Natural killer cell (primary cell): ENCODE results near the gene KRT3. TPM values are rescaled to one million over a fixed set of nuclear protein-coding genes. Genes with fewer than 3 reads are reported as not detected.
"Not testable (repeated sequence)": the region's sequence is repeated elsewhere in the genome, so short reads cannot be mapped to it uniquely, and the experiment has no call there.

Source experiments
- ATAC-seq, 3 donors: fragments of 150-1000 bp in 2 of 3; fragments of 200-7000 bp in 1 of 3; cut with Tn5 transposase; 1 replicate in 1 of 3; 2 replicates in 2 of 3; pipeline ENCODE4 v1.10.0; 2021; ENCODE audit warnings: mild to moderate bottlenecking in 2 of 3, moderate library complexity in 2 of 3
- DNase-seq, 2 donors: peaks; one replicate each; pipeline versions ENCODE4 v3.0.0 to v3.0.0-alpha.2; 2013 to 2021; ENCODE audit warnings: mixed read lengths in 1 of 2
- H3K27ac ChIP-seq: one replicate; pipeline ENCODE4 v1.5.1; 2013; ENCODE audit warnings: mild to moderate bottlenecking, low read length
- H3K27me3 ChIP-seq: one replicate; pipeline ENCODE4 v1.6.1; 2013; ENCODE audit warnings: low read length; ENCODE audit not compliant: control insufficient read depth, insufficient read depth
- H3K36me3 ChIP-seq: one replicate; pipeline ENCODE4 v1.6.1; 2013; ENCODE audit warnings: low read length; ENCODE audit not compliant: control insufficient read depth, insufficient read depth
- H3K4me1 ChIP-seq: one replicate; pipeline ENCODE4 v1.6.1; 2013; ENCODE audit warnings: low read length; ENCODE audit not compliant: control insufficient read depth, insufficient read depth
- H3K4me3 ChIP-seq: one replicate; pipeline ENCODE4 v1.5.1; 2013; ENCODE audit warnings: low read length
- H3K9me3 ChIP-seq: one replicate; pipeline ENCODE4 v1.6.1; 2013; ENCODE audit warnings: low read length; ENCODE audit not compliant: control insufficient read depth, insufficient read depth
- H3K27ac Mint-ChIP-seq, 2 donors: one replicate each; pipeline ENCODE4 v1.8.0; 2022; ENCODE audit warnings: mild to moderate bottlenecking in 2 of 2, mixed read lengths in 2 of 2, moderate library complexity in 1 of 2
- H3K27me3 Mint-ChIP-seq, 2 donors: one replicate each; pipeline ENCODE4 v1.8.0; 2022; ENCODE audit warnings: low read depth in 2 of 2, mixed read lengths in 2 of 2
- H3K36me3 Mint-ChIP-seq: one replicate; pipeline ENCODE4 v1.8.0; 2022; ENCODE audit warnings: mixed read lengths
- H3K4me1 Mint-ChIP-seq, 2 donors: one replicate each; pipeline ENCODE4 v1.8.0; 2022; ENCODE audit warnings: mixed read lengths in 2 of 2
- H3K4me3 Mint-ChIP-seq: one replicate; pipeline ENCODE4 v1.8.0; 2022; ENCODE audit warnings: mild to moderate bottlenecking, moderate library complexity, mixed read lengths
- H3K9me3 Mint-ChIP-seq, 2 donors: one replicate each; pipeline ENCODE4 v1.8.0; 2022; ENCODE audit warnings: mixed read lengths in 2 of 2
- WGBS: methylation state at CpG from one replicate; pipeline ENCODE4 v1.1.7; 2013; ENCODE audit warnings: missing lambda C conversion rate; ENCODE audit not compliant: insufficient coverage; 5-methylcytosine and 5-hydroxymethylcytosine counted together
- intact Hi-C: fragments of 100-400 bp; cut with micrococcal nuclease; formaldehyde crosslinking; loops from one replicate; pipeline ENCODE4 v1.14.2; 2022
- total RNA-seq, 4 donors: library from RNA; stranded (reverse); fragments of 120-200 nt in 1 of 4; gene quantifications; one replicate each; pipeline versions ENCODE4 v1.2.3 to v1.2.4, GENCODE V29; 2013 to 2022
- TF ChIP-seq, protein P1 (sequence below): fragments of 200-600 bp; IDR thresholded peaks from one replicate; pipeline ENCODE4 v1.8.0; 2022; ENCODE audit warnings: antibody characterized with exemption

KRT3 gene
- total RNA-seq, 3 donors from 2014 or later (not counting 1 experiment from before 2014, with no cell fraction given): not detected

DNA sequence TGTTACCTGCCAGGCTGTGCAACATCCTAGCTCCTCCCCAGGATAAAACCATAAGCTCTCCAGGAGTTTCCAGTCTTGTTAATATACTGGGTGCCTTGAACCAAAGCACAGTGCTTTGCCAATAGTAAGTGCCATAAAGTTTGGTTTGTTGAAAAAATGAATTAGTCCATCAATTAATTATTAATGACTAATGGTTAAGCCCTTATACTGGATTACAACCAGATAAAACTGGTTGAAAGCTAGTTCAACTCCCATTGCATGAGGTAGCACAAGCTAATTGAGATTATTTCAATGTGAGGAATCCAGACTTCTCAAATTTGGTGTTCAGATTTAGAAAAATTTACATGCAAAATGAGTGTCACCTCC, 1.6 kb upstream of the KRT3 start:
- H3K4me3 Mint-ChIP-seq: no peak overlapping the region
- H3K27me3 Mint-ChIP-seq: peaks cover 0 to 12% of the 10 kb centered on the region in 2 donors
- no peaks in the 10 kb centered on the region for H3K36me3 Mint-ChIP-seq
- Histone ChIP-seq H3K4me1 (no peaks in the 10 kb centered on the region), H3K27ac (no peak overlapping the region), H3K27me3 (no peaks in the 10 kb centered on the region), H3K4me3 (no peak overlapping the region), H3K9me3 (no peaks in the 10 kb centered on the region), H3K36me3 (no peaks in the 10 kb centered on the region)
- DNase-seq (no peak), ATAC-seq (no peak)
- peaks cover 0 to 4% of the 10 kb centered on the region in 2 donors for H3K4me1 Mint-ChIP-seq
- H3K9me3 Mint-ChIP-seq: no peaks in the 10 kb centered on the region
- no peak overlapping the region for H3K27ac Mint-ChIP-seq
- TF ChIP-seq, protein P1, sequence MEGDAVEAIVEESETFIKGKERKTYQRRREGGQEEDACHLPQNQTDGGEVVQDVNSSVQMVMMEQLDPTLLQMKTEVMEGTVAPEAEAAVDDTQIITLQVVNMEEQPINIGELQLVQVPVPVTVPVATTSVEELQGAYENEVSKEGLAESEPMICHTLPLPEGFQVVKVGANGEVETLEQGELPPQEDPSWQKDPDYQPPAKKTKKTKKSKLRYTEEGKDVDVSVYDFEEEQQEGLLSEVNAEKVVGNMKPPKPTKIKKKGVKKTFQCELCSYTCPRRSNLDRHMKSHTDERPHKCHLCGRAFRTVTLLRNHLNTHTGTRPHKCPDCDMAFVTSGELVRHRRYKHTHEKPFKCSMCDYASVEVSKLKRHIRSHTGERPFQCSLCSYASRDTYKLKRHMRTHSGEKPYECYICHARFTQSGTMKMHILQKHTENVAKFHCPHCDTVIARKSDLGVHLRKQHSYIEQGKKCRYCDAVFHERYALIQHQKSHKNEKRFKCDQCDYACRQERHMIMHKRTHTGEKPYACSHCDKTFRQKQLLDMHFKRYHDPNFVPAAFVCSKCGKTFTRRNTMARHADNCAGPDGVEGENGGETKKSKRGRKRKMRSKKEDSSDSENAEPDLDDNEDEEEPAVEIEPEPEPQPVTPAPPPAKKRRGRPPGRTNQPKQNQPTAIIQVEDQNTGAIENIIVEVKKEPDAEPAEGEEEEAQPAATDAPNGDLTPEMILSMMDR: no peak
- intact Hi-C loops: no loop called here

DNA sequence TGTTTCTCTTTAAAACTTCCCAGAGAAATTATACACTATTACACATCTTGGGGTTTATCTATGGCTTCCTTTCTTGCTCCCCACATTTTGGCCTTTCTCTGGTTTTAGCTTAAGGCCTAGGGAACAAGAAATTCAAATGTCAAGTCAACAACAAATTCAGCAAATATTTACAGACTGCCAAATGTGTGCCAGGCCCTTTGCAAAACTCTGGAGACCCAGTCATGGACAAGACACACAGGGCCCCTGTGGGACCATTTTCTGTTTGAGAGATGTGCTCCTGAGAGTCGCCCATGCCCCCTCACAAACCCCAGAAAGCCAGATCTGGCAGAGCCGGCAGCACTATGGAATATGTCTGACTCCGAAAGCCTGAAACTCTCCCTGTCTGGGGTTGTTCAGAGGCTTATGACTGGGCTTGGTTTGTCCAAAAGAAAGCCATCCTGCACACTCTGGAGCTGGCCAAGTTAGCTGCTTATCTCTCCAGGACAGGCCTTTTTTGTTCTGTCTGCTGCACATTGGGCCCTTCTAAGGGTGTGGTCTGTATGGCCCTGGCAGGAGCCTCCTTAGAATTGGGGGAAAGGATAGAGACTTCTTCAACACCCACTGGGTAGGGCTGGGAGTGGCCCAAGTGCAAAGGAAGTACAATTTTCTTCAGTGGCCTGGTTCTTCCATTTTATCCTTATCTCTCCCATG, 1.1 kb upstream of the KRT3 start:
- DNase-seq: no peak
- peaks cover 0 to 14% of the 10 kb centered on the region in 2 donors for H3K27me3 Mint-ChIP-seq
- TF ChIP-seq, protein P1: no peak

DNA sequence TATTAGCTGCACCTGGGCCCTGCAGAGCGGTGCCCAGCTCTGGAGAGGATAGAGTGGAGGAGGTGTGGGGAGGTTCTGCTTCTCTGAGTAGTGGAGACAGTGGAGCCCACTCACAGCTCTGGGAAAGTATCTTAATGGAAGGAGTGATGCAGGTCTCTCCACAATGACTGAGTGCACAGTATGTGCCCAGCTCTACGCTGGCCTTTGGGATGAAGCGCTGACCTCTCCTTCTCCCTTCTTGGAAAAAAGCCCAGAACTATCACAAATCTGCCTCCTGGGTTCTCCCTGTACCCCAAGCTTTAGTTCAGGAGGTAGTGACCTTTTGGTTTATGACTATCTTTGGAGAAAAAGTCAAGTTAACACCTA, 495 bp upstream of the KRT3 start:
- no peak for ATAC-seq
- H3K4me1 ChIP-seq: no peaks in the 10 kb centered on the region
- Mint-ChIP-seq H3K4me1 (peaks cover 0 to 4% of the 10 kb centered on the region in 2 donors), H3K36me3 (no peaks in the 10 kb centered on the region), H3K9me3 (no peaks in the 10 kb centered on the region), H3K27me3 (peaks cover 6 to 16% of the 10 kb centered on the region in 2 donors), H3K4me3 (no peak overlapping the region), H3K27ac (no peak overlapping the region)
- H3K27me3 ChIP-seq: no peaks in the 10 kb centered on the region
- WGBS: 97% methylated on average over 3 of the region's 3 CpGs
- TF ChIP-seq, protein P1: no peak
- no peaks in the 10 kb centered on the region for H3K9me3 ChIP-seq
- H3K4me3 ChIP-seq: no peak overlapping the region
- no peaks in the 10 kb centered on the region for H3K36me3 ChIP-seq
- DNase-seq: no peak
- intact Hi-C loops: no loop called here
- H3K27ac ChIP-seq: no peak overlapping the region

More for the DNA sequence above, 1.1 kb upstream of the KRT3 start:
- H3K4me3 ChIP-seq: no peak overlapping the region
- H3K4me1 Mint-ChIP-seq: peaks cover 0 to 4% of the 10 kb centered on the region in 2 donors
- H3K9me3 ChIP-seq: no peaks in the 10 kb centered on the region
- H3K36me3 Mint-ChIP-seq: no peaks in the 10 kb centered on the region
- H3K4me3 Mint-ChIP-seq: no peak overlapping the region
- WGBS: 87% methylated on average over 3 of the region's 3 CpGs
- H3K27ac Mint-ChIP-seq: no peak overlapping the region
- H3K9me3 Mint-ChIP-seq: no peaks in the 10 kb centered on the region
- no peak overlapping the region for H3K27ac ChIP-seq
- H3K36me3 ChIP-seq: no peaks in the 10 kb centered on the region
- intact Hi-C loops: no loop called here
- no peaks in the 10 kb centered on the region for H3K4me1 ChIP-seq
- no peak for ATAC-seq
- H3K27me3 ChIP-seq: no peaks in the 10 kb centered on the region

DNA sequence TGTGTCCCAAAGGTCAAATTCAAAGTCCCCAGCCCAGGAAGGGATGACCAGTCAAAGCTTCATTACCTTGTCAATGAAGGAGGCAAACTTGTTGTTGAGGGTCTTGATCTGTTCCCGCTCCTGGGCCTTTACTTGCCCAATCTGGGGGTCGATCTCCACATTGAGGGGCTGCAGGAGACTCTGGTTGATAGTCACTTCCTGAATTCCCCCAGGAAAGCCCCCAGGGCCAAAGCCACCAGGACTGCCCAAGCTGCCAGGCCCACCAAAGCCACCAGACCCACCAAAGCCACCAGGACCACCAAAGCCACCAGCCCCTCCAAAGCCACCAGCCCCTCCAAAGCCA, 614 bp downstream of the KRT3 start:
- H3K36me3 ChIP-seq, H3K36me3 Mint-ChIP-seq, H3K27ac Mint-ChIP-seq, H3K4me1 ChIP-seq, ATAC-seq, H3K9me3 ChIP-seq, H3K4me3 Mint-ChIP-seq, H3K4me3 ChIP-seq, H3K27me3 ChIP-seq, DNase-seq, H3K27ac ChIP-seq, intact Hi-C loops, H3K4me1 Mint-ChIP-seq, H3K9me3 Mint-ChIP-seq: not testable (repeated sequence)
- peaks cover 13 to 22% of the 10 kb centered on the region in 2 donors for H3K27me3 Mint-ChIP-seq
- WGBS: 88% methylated on average over 2 of the region's 2 CpGs
